GM20000 (cell line): Measurements from ENCODE around the gene GUCA2B.

ENCODE experiments used
- DNase-seq: peaks from one replicate; pipeline ENCODE4 v3.0.0; 2012; ENCODE audit warnings: low spot score
- CTCF ChIP-seq: IDR thresholded peaks from 2 replicates; pipeline ENCODE4 v1.5.1; 2012; ENCODE audit warnings: mild to moderate bottlenecking, control low read depth; ENCODE audit errors: extremely low read depth, missing control alignments

GUCA2B gene

GRCh38 chr1:42178249-42178648 is 25.0 kb downstream of the GUCA2B start:
- no peak for TF ChIP-seq CTCF
- no peak for DNase-seq

GRCh38 chr1:42179275-42179674 is 26.1 kb downstream of the GUCA2B start:
- TF ChIP-seq CTCF = no peak
- DNase-seq = no peak

GRCh38 chr1:42179900-42180329 is 26.7 kb downstream of the GUCA2B start:
- no peak for TF ChIP-seq CTCF
- no peak for DNase-seq

- no peak for TF ChIP-seq CTCF
- DNase-seq = no peak
These were observed 28.5 kb downstream of the GUCA2B start for GRCh38 chr1:42181687-42182086.

- DNase-seq = no peak
- TF ChIP-seq CTCF = no peak
These were observed 30.2 kb downstream of the GUCA2B start for GRCh38 chr1:42183210-42183956.

- TF ChIP-seq CTCF = no peak
- no peak for DNase-seq
These were observed 30.7 kb downstream of the GUCA2B start for GRCh38 chr1:42183957-42184268.

GRCh38 chr1:42184616-42185015 is 31.4 kb downstream of the GUCA2B start:
- TF ChIP-seq CTCF = no peak
- DNase-seq = no peak
